Mucosa of gallbladder (tissue), 1 donor: ENCODE measurements around the gene NVL. TPM values are rescaled to one million over a fixed set of nuclear protein-coding genes. Genes with fewer than 3 reads are reported as not detected.

Source experiments
- total RNA-seq: library from RNA; stranded (reverse); gene quantifications from one replicate; pipeline ENCODE4 v1.2.1, GENCODE V29; 2021
- donor health status: DM: no; HTN: no; CAD: no.

The NVL gene
- total RNA-seq, 1 donor from 2014 or later = 17.6 TPM

Other genes with a start within 250 kb of the NVL start
- gene FBXO28, start 216.1 kb downstream of the NVL start, total RNA-seq = 29.6 TPM
- 39.3 TPM for gene DEGS1, start 146.9 kb downstream of the NVL start, total RNA-seq
- gene CNIH4, start 26.7 kb upstream of the NVL start, total RNA-seq = 40.8 TPM
- gene WDR26, start 104.6 kb upstream of the NVL start, total RNA-seq = 63.8 TPM